NOMO-1 treated with dmso at 0.1 percent for 144 hours (cell line): ENCODE data around the gene LTBP1.
A peak's percentile ranks its signal among the peaks of the same experiment; 100 is the strongest.
"Not testable (repeated sequence)": the region's sequence is repeated elsewhere in the genome, so short reads cannot be mapped to it uniquely, and the experiment has no call there.

Source experiments
- DNase-seq: peaks from one replicate; lab custom pipeline; 2025; ENCODE audit not compliant: unreplicated experiment; lab: John Stamatoyannopoulos, UW

Gene LTBP1

DNA sequence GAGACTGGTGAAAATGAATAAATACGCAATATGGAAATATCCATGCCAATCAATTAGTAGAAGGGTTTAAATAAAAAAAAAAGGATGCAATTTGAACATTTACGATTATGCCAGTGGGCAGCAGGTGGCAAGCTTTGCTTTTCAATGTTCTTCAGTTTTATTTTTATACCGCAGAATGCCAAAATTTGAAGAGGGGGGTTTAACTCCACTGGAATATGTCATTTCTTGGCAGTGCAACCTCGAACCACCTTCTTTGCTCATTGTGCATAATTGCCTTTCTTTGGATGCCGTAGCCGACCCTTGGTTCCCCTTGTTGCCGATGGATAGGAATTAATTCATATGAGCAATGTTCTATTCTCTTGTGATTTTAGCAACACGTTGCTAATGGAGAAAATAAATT, 88.0 kb downstream of the LTBP1 start:
- no peak for DNase-seq

DNA sequence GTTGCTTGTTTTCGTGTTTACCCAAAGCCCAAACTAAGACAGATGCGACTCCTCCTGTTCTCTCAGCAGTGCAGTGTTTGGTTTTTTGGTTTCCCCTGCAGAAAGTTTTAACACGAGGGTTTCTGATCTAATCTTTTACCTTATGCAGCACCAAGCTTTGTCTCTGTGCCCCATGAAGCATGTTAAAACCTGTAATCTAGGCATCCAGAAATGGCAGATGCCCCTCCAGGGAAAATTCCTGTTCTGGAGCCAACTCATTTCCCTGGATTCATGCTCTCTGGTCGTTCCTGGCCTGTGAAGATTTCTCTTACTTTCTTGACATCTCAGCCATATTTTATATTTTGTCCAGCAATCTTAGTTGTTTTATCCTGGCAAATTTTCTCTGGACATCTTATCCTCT, 91.5 kb downstream of the LTBP1 start:
- DNase-seq, result no peak

DNA sequence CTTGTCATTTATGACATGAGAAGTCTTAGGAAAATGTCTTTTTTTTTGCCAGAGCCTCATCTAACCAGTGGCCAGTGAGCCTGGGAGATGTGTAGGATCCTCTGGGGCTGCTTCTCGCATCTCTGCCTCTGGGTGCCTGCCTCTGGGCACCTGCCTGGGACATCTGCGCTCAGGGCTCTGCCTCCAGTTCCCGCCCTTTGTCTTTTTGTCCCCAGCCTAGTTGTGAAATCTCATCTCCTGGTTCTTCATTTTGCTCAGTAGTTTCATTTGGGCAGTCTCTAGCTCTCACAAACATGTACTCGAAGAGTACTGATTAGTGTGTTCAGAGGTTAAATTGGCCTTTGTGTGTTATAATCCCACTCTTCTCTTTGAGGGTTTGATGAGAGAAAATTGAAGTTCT, 92.0 kb downstream of the LTBP1 start:
- DNase-seq, result no peak

DNA sequence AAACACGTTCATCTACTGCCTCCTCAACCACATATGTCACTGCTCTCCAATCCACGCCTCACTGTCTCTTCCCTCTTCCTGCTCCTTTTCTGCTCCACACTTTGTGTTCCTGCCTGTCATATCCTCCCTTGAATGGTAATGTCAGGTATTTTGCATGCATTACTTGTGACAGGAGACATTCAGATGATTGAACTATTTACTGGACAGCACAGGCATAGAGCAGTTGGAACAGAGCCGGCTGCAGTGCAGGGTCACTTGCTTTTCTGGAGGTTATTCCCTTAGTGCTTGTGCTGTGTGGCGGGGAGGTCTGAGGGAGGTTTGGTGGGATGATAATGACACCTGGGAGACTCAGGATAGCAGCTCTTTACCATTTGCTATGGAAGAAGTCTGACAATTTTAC, 93.8 kb downstream of the LTBP1 start:
- no peak for DNase-seq

DNA sequence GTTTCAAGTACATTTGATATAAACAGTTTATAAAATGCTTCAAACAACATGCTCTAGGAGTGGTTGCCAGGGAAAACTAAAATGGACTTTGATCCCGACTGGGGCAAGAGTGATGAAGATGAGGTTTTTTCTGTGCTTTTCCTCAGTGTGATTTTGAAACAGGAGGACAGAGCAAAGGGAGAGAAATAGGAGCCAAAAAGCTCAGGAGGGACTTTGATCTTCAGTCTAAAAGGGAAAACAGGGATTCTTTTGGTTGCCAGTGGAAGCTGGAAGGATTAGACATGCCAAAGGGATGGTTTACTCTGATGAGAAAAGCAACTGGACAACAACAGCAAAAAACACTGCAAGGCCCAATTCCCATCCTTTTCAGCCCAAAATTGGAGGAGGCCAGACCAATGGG, 95.5 kb downstream of the LTBP1 start:
- no peak for DNase-seq

DNA sequence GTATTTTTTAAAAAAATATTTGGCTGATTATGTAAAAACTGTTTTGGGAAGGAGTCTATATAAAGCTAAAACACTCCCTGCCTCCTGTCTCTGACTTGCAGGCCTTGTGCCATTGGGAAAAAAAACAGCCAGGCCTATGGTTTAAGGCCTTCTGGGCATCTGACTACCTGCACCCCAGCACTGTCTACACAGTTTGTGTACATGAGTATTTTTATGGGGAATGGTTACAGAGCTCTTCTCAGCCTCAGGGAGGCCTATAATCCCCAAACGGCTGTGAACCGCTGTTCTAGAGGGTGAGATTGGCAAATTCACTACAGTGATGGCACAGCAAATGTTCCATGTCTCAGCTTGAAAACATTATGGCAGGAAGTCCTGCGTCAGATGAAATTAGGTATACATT, 96.1 kb downstream of the LTBP1 start:
- DNase-seq, result no peak

DNA sequence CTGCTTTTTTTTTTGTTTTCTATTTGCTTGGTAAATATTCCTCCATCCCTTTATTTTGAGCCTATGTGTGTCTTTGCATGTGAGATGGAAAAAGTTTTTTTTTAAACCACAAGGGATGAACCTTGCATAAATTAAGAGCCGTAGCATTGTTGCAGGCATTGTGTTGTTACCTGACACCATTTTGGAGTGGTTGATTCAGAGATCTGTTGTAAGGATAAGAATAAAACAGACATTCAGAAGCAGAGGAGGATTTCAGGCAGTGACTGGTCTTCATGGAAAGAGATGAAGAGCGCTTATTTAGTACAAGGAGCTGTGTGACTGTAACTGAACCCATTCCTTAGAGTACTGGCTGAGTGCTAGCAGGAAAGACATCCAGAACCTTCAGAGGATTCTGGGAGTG, 101.2 kb downstream of the LTBP1 start:
- DNase-seq, result no peak

DNA sequence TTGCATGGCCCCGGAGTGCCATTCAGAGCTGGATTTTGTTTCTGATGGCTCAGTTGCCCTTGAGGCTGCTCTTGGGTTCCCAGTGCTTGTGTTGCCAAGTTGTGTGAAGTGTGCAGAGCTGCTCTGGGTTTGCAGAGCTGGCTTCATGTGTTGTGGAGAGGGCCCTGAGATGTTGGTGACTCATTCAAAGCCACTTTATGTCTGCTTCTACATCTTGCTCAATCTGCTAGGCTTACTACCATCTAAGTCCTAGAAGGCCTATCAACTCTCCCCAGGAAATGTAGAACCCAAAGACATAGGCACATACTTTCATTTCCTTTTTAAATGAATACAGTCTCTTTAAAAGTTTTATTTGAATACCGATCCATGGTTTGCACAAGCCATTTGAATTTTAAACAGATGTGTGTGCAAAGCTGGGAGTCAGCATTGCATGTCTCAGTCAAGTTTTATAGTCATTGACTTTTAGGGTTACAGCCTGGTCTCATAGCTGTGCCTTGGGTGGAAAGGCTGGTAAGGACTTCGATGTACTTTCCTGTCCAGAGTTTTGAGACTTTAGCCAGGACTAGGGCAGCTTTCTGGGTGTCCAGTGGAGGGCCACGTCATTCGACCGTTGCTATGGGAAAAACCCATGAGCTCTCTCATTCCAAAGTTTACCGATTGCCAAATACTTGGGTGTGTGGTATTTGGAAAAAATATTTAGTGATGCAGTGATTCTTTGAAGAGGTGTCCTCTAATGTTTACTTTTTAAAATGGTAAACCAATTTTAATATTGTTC, 105.0 kb downstream of the LTBP1 start:
- peak; percentile 65 for DNase-seq

DNA sequence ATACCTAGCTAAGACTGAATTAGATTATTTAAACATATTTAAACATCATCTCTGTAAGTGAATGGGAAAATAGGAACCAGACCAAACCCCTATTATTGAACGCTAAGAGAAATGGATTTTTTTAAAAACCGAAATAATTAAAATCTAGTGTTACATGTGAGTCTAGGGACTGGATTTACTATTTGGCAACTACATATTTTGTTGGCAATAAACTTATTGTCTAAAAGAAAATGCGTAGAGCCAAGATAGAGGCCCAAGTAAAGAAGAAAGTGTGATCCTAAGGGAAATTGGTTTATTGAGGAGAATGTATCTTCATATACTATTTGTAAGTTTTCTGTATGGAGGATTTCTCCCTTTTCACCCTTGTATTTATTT, 105.6 kb downstream of the LTBP1 start:
- DNase-seq, result no peak

DNA sequence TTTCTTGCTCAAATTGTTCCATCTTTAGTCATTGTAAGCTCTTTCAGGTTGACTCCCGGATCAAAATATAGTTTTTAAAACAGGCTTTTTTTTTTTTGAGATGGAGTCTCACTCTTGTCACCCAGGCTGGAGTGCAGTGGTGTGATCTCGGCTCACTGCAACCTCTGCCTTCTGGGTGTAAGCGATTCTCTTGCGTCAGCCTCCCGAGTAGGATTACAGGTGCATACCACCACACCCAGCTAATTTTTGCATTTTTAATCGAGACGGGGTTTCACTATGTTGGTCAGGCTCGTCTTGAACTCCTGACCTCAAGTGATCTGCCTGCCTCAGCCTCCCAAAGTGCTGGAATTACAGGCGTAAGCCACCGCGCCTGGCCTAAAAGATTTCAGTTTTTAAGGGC, 106.0 kb downstream of the LTBP1 start:
- not testable (repeated sequence) for DNase-seq

DNA sequence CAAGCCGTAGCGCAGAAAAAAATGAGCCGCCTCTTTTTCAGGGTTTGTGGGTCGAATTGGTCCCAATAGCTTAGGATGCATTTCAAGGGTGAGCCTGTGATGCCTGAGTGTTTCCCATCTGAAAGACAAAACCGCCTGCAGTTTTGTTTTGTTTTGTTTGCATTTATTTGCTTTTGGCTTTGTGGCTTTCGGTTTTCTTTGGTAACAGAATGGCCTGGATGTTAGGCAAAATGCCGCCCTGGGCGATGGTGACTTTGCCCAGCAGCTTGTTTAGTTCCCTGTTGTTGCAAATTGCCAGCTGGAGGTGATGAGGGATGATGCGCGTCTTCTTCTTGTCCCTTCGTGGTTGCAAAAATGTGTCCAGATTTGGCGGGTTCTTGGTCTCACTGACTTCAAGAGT, 109.4 kb downstream of the LTBP1 start:
- DNase-seq, result no peak

DNA sequence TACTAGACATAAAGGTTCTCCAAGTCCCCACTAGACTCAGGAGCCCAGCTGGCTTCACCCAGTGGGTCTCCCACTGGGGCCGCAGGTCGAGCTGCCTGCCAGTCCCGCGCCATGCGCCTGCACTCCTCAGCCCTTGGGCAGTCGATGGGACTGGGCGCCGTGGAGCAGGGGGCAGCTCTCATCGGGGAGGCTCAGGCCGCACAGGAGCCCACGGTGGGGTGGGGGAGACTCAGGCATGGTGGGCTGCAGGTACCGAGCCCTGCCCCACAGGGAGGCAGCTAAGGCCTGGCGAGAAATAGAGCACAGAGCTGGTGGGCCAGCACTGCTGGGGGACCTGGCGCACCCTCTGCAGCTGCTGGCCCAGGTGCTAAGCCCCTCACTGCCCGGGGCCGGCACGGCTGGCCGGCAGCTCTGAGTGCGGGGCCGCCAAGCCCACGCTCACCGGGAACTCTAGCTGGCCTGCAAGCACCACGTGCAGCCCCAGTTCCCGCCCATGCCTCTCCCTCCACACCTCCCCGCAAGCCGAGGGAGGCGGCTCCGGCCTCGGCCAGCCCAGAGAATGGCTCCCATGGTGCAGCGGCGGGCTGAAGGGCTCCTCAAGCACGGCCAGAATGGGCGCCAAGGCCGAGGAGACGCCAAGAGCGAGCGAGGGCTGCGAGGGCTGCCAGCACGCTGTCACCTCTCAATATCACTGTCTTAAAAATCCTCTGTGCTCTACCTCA, 110.7 kb downstream of the LTBP1 start:
- DNase-seq, result not testable (repeated sequence)

DNA sequence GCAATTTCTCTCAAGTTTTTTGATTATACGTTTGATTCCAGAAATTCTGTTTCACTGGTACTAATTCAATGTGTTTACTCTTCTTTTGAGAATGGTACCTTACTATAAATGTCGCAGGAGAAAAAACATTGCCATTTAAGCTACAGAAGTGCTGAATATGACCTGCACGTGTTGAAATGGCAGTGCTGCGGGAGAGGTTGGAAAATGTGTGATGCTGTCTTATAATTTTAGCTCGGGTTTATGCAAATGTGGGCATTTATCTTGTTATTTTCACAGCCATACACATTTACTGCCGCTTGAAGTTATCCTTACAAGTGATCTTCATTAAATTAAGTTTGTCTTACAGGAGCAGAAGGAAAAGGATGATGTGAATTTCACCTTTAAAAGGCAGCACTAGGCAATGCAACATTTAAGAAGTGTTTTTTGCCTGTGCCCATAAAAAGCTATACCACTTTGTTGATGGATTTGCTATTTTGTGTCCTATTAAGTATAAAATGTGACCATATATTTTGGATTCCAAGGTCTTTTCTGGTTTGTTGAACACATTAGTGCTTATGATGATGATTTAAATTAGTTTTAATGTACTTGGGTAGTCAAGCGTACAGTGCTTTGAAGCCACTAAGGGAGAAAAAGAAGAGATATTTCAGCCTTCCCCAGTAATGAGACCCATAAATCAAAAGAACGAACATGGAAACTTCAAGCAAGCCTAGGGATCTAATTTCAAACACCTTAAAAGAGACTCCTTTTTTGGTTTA, 112.1 kb downstream of the LTBP1 start:
- no peak for DNase-seq

DNA sequence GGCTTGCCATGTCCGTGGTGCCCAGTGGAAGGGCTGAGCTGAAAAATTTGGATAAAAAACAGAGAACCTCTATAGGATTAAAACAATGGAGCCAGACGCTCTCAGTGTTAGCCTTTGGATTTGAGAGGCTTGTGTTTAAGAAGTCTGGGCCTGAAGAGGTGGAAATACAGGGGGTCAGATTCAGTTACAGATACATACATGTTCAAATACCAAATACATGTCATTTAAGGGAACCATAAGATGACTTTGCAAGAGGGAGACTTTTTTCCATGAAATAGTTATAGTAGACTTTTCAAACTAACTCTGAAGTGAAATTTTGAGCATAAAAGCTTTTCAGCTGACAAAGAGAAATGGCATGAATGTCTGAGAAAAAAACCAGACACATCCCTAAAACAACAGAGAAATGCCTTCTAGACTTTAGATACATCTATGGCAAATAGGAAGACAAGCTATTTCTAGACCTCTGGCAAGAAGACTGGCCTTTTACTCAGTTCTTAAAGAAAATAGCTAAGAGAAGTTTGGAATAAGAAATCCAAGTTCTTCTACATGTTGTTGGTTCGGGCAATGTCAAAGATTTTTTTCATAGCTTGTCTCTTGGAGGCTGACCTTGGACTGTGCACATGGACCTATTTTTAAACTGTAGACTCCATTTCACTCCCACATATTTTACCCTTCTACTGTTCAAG, 112.9 kb downstream of the LTBP1 start:
- no peak for DNase-seq

DNA sequence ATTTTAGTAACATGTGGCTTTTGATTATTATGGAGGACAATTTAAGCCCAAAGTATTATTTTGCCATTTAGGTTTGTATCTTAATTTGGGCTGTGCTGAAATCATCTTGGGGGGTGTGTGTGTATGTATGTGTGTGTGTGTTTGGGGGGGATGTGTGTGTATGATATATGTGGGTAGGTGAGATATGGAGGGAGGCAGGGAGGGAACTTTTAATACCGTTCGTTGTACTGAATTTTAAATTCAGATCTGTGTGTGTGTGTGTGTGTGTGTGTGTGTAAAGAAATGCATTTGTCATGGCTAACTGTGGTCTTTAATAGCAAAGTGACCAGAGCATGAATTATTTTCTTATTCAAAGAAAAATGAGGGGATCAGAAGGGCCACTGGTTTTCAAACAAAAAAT, 113.7 kb downstream of the LTBP1 start:
- DNase-seq, result no peak

DNA sequence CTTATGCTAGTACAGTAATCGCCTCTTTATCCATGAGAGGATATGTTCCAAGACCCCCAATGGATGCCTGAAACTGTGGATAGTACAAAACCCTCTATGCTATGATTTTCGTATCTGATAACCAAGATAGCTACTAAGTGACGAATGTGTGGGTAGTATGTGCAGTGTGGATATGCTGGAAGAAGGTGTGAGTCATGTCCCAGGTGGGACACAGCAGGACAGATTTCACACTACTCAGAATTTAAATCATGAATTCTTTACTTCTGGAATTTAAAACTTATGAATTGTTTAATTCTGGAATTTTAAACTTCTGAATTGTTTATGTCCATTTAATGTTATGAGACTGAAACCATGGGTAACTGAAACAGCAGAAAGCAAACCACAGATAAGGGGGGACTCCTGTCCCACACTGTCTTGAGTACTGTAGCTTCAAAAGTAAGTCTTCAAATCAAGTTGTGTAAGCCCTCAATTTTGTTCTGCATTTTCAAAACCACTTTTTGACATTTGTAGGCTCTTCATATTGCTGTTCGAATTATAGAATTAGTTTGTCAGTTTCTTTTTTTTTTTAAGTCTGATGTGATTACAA, 116.0 kb downstream of the LTBP1 start:
- DNase-seq, result no peak

DNA sequence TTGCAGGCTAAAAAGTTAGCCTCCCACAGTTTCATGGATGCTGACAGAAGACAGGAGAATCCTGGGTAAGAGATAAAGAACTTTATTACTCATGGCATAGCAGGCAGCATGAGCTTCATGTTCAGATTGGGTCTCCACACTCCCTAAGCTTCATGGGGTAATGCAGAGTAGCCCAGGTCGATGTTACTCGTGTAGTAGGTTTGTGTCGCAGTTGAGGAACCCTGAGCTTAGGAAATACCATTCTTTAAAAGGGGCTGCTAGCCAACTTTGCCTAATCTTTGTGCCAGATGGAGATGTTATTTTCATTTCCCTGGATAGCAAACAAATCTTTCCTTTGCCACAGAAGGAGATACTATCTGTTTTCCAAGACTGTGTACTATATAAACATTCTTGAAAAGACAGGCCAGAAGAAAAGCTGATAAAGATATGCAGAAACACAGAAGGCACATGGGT, 117.6 kb downstream of the LTBP1 start:
- DNase-seq, result no peak

DNA sequence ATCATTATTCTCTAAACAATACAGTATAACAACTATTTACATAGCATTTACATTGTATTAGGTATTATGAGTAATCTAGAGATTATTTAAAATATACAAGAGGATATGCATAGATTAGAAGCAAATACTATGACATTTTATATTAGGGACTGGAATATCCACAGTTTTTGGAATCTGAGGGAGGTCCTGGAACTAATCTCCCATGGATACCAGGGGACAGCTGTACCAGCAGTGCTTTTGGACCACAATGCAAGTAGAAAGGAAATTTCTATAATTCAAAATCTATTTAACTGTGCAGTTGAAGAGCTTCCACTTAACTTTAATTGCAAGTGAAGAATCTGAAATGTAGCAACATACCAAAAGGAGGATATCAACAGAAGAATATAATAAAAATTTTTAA, 120.8 kb downstream of the LTBP1 start:
- DNase-seq, result no peak

DNA sequence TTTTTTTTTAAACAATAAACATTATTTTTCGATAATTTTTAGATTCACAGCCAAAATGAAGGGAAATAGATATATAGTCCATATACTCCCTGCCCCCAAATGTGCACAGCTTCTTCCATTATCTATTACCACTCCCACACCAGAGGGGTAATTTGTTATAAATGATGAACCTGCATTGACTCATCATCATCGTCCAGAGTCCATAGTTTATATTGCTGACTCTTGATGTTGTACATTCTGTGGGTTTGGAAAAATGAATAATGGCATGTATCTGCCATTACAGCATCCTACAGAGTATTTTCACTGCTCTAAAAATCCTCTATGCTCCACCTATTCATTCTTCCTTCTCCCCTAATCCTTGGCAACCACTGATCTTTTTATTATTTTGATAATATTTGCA, 121.5 kb downstream of the LTBP1 start:
- no peak for DNase-seq

DNA sequence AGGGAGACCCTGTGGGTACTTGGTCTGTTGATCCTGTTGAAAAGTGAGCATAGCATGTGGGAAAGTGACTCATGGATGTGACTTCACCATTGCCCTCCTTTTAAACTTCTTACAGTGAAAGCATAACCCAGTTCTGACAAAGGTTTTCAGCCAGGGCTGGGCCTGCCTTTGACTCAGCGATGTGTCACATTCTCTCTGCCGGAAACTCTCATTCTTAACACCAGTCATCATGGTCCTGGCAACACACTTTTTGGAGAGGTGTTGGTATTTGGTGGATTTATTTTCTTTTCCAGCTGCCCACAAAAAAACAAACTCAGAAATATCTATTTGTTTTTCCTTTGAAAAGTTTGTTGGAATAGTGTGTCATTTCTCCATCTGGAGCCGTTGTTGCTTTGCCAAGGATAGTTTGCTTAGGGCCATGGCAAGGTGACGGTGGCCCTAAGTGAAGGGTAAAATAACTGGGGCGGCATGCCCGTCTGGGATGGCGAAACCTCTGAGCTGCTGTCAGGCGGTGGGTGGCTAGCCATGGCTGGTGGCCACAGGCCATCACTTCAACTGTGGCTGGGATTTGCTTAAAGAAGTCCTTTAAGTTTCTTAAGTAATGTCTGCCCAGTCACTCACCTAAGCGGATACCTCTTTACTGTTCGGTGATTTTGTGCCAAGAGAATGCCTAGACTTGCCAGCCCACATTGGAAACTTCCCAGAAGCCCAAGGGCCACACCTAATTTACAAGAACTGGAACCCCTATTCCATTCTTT, 123.3 kb downstream of the LTBP1 start:
- DNase-seq, result no peak
